Coronary artery (tissue), 2 donors: ENCODE data around the gene CCM2.

Source experiments
- DNase-seq: peaks from one replicate; pipeline ENCODE4 v3.0.0-alpha.2; 2017; ENCODE audit warnings: low spot score
- H3K27ac ChIP-seq, 2 donors: fragments of 200-600 bp; sonication (generic); one replicate each; pipeline ENCODE4 v1.5.1; 2016 to 2019
- H3K4me3 ChIP-seq: fragments of 200-600 bp; sonication (generic); 2 replicates; pipeline ENCODE4 v1.5.1; 2016; ENCODE audit warnings: mild to moderate bottlenecking, moderate library complexity
- CTCF ChIP-seq: fragments of 200-600 bp; sonication (generic); IDR thresholded peaks from one replicate; pipeline ENCODE4 v1.5.1; 2019; ENCODE audit warnings: antibody characterized with exemption

Gene CCM2

GRCh38 chr7:44969701-44970522 lies 30.1 kb upstream of the CCM2 start:
- TF ChIP-seq CTCF, result no peak
- Histone ChIP-seq H3K27ac (no peak overlapping the region), H3K4me3 (no peak overlapping the region)
- peak; percentile 68 for DNase-seq

- Histone ChIP-seq H3K4me3 (no peak overlapping the region), H3K27ac (no peak overlapping the region)
- TF ChIP-seq CTCF, result no peak
- DNase-seq, result peak; percentile 57
These were observed 29.4 kb upstream of the CCM2 start for GRCh38 chr7:44970523-44971051.

GRCh38 chr7:44971188-44971901 lies 28.7 kb upstream of the CCM2 start:
- peak; percentile 69 for DNase-seq
- H3K27ac ChIP-seq, result no peak overlapping the region
- TF ChIP-seq CTCF, result no peak
- no peak overlapping the region for H3K4me3 ChIP-seq

GRCh38 chr7:44971902-44972441 lies 28.0 kb upstream of the CCM2 start:
- peak; percentile 57 for DNase-seq
- Histone ChIP-seq H3K4me3 (no peak overlapping the region), H3K27ac (no peak overlapping the region)
- TF ChIP-seq CTCF, result no peak

- H3K27ac ChIP-seq, result no peak overlapping the region
- no peak for TF ChIP-seq CTCF
- DNase-seq, result peak; percentile 26
- no peak overlapping the region for H3K4me3 ChIP-seq
These were observed 27.4 kb upstream of the CCM2 start for GRCh38 chr7:44972562-44972961.

- no peak for TF ChIP-seq CTCF
- no peak overlapping the region for H3K27ac ChIP-seq
These were observed 26.2 kb upstream of the CCM2 start for GRCh38 chr7:44973610-44974401.

More at GRCh38 chr7:44973610-44974401, 26.2 kb upstream of the CCM2 start:
- DNase-seq, result no peak
- no peak overlapping the region for H3K4me3 ChIP-seq
